ENCODE results near the gene DGUOK. TPM values are rescaled to one million over a fixed set of nuclear protein-coding genes. Genes with fewer than 3 reads are reported as not detected.

DGUOK gene
- total and polyA plus RNA-seq, 10 of the 15 experiments (the other 5 are each of a cell fraction or from before 2014, with no cell fraction given) = 64.4 to 234 (median 91.4) TPM

- H3K27ac ChIP-seq (ENCODE audit: control insufficient read depth, insufficient read depth) = peak overlapping the region; percentile 89
- ChIA-PET SMC1A (ENCODE audit: uncharacterized antibody, unreplicated experiment) (interaction anchor here (0.7 to 5.6 kb wide), 39 partner anchors 10 to 213 kb away, joined by 3 to 46 read pairs (median 6); partner anchors contain the start of gene STAMBP), RAD21 (ENCODE audit: unreplicated experiment) (interaction anchor here (0.8 to 5.6 kb wide), 41 partner anchors 9 to 212 kb away, joined by 3 to 96 read pairs (median 5); partner anchors contain the start of gene STAMBP), POLR2A (interaction anchor here (0.6 to 4.4 kb wide), 29 partner anchors 8 to 250 kb away, joined by 3 to 34 read pairs (median 4); partner anchors contain the start of genes DGUOK, STAMBP and TPRKB), CTCF (interaction anchor here (0.7 to 5.3 kb wide), 46 partner anchors 8 to 347 kb away, joined by 3 to 78 read pairs (median 6); partner anchors contain the start of genes BOLA3 and STAMBP)
- H3K4me2 ChIP-seq (ENCODE audit: control insufficient read depth, insufficient read depth) = peak overlapping the region; percentile 96
- ATAC-seq (peak; percentile 57), FAIRE-seq (no peak), DNase-seq (ENCODE audit: low read depth, low spot score) (no peak)
- peaks cover 0 to 28% of the 10 kb centered on the region in 2 experiments for H3K36me3 ChIP-seq (ENCODE audit: control insufficient read depth in 2 of 2, insufficient read depth in 2 of 2, low read length in 1 of 2)
- no peaks in the 10 kb centered on the region for H3K27me3 ChIP-seq (replicated peaks in 1 of 2; ENCODE audit: control insufficient read depth in 2 of 2, insufficient read depth in 2 of 2, low read length in 1 of 2)
- no TSS peak for BruUV-seq (replicated peaks)
- peaks cover 5% of the 10 kb centered on the region; the same call in 1 of the 2 replicates for H3K4me1 ChIP-seq (ENCODE audit: control insufficient read depth, insufficient read depth, low read length)
- no peak overlapping the region for H2AFZ ChIP-seq (ENCODE audit: control insufficient read depth, low read depth, low read length)
- H3K9ac ChIP-seq (ENCODE audit: control insufficient read depth, insufficient read depth, low read length) = peak overlapping the region; percentile 71
- peak overlapping the region; percentile 96 for H3K4me3 ChIP-seq
- intact Hi-C loops (cut with micrococcal nuclease; ENCODE audit: unreplicated experiment) (loop anchor here (10.0 kb wide), 1 partner anchor 163 kb away; the partner anchor contains the start of gene STAMBP), in situ Hi-C loops (cut with MboI) (no loop called here)
- peaks cover 12% of the 10 kb centered on the region; the same call in 1 of the 2 replicates for H4K20me1 ChIP-seq (ENCODE audit: control insufficient read depth, insufficient read depth)
- peaks cover 8% of the 10 kb centered on the region; the same call in 2 of the 3 replicates for H3K9me3 ChIP-seq (replicated peaks; ENCODE audit: control insufficient read depth, insufficient read depth, low read length)
- WGBS (ENCODE audit: insufficient coverage, insufficient replicate concordance, low lambda C conversion rate, missing lambda C conversion rate) = 27% methylated on average over 24 of the region's 24 CpGs
- peaks cover 90% of the 10 kb centered on the region for H3K79me2 ChIP-seq (ENCODE audit: control insufficient read depth, insufficient read depth, low read length)
- TF ChIP-seq SIN3A (IDR thresholded peaks at IDR 0.05; ENCODE audit: low read depth, low read length) = peak; percentile 87
- peak; percentile 14; the same call in 1 of the 2 replicates for TF ChIP-seq NKRF (conservative IDR thresholded peaks at IDR 0.05)
- TF ChIP-seq MLLT1 (IDR thresholded peaks at IDR 0.05) = peak; percentile 58
- TF ChIP-seq RAD51 (IDR thresholded peaks at IDR 0.05) = no peak
- TF ChIP-seq RUNX3 (IDR thresholded peaks at IDR 0.05; ENCODE audit: low read length) = no peak
- TF ChIP-seq RAD21 (IDR thresholded peaks at IDR 0.05; ENCODE audit: insufficient read depth, low read depth, low read length) = peak; percentile 42
- peak; percentile 54 for TF ChIP-seq SMC3 (IDR thresholded peaks at IDR 0.05; ENCODE audit: borderline replicate concordance, low read length)
- TF ChIP-seq PKNOX1 (IDR thresholded peaks at IDR 0.05) = 0 out of 2 replicates have a peak, but pooled peaks have one; percentile 6
- no peak for TF ChIP-seq YBX1 (IDR thresholded peaks at IDR 0.05)
- TF ChIP-seq SREBF2 (IDR thresholded peaks at IDR 0.05; ENCODE audit: low read length) = no peak
- TF ChIP-seq IKZF1 (conservative IDR thresholded peaks at IDR 0.05) = peak; percentile 38; the same call in 1 of the 2 replicates
- 0 out of 2 replicates have a peak, but pooled peaks have one; percentile 15 for TF ChIP-seq NBN (IDR thresholded peaks at IDR 0.05)
- peak in 2 of 3 experiments; percentile 49 to 75; a peak in 4 of 6 replicates for TF ChIP-seq CTCF (IDR thresholded peaks at IDR 0.05 in 2 of 3, conservative IDR thresholded peaks at IDR 0.05 in 1 of 3; ENCODE audit: control insufficient read depth in 2 of 3, extremely low read depth in 1 of 3, insufficient read depth in 1 of 3, low read depth in 3 of 3, low read length in 3 of 3)
These were observed 60.6 kb downstream of the DGUOK start for GRCh38 chr2:73987109-73987947.

Data from GM12878 (cell line).